ENCODE results near the gene ZNF516. TPM values are rescaled to one million over a fixed set of nuclear protein-coding genes. Genes with fewer than 3 reads are reported as not detected.

ZNF516 gene
- total RNA-seq, 1 donor = 16.3 TPM

DNA sequence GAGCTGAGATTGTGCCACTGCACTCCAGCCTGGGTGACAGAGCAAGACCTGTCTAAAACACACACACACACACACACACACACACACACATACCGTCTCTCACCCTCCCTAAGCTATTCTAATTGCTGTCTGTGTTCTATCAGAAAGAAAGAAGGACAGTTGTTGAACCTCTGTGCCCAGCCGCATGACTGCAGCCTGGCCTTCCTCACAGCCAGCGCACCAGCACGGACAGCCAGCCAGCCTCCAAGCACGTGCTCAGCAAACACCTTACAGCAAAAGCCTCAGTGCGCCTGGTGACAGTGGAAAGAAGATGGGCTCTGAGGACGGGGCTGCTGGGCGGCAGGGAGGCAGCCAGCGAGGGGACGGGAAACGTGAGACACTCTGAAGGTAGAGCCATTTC lies 58.0 kb downstream of the ZNF516 start:
- peaks cover 30% of the 10 kb centered on the region for H4K20me1 ChIP-seq (ENCODE audit: insufficient read depth, low read length)

GRCh38 chr18:76436342-76436741 lies 58.7 kb downstream of the ZNF516 start:
- no peak overlapping the region for H3K4me3 ChIP-seq (ENCODE audit: insufficient read depth, low read length)
- H3K27ac ChIP-seq (ENCODE audit: low read depth, low read length) = no peak overlapping the region
- peaks cover 35% of the 10 kb centered on the region for H4K20me1 ChIP-seq (ENCODE audit: insufficient read depth, low read length)
- no peaks in the 10 kb centered on the region for H3K27me3 ChIP-seq (ENCODE audit: insufficient read depth, low read length)
- TF ChIP-seq, protein P1, sequence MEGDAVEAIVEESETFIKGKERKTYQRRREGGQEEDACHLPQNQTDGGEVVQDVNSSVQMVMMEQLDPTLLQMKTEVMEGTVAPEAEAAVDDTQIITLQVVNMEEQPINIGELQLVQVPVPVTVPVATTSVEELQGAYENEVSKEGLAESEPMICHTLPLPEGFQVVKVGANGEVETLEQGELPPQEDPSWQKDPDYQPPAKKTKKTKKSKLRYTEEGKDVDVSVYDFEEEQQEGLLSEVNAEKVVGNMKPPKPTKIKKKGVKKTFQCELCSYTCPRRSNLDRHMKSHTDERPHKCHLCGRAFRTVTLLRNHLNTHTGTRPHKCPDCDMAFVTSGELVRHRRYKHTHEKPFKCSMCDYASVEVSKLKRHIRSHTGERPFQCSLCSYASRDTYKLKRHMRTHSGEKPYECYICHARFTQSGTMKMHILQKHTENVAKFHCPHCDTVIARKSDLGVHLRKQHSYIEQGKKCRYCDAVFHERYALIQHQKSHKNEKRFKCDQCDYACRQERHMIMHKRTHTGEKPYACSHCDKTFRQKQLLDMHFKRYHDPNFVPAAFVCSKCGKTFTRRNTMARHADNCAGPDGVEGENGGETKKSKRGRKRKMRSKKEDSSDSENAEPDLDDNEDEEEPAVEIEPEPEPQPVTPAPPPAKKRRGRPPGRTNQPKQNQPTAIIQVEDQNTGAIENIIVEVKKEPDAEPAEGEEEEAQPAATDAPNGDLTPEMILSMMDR (IDR thresholded peaks at IDR 0.05; ENCODE audit: extremely low read depth, low read depth, low read length) = no peak
- peaks cover 17% of the 10 kb centered on the region for H3K36me3 ChIP-seq (ENCODE audit: insufficient read depth, low read length)
- H3K9me3 ChIP-seq (ENCODE audit: low read depth, low read length) = no peaks in the 10 kb centered on the region
- no peak for DNase-seq (ENCODE audit: insufficient read length, low spot score, missing footprints)
- no peak overlapping the region for H2AFZ ChIP-seq (ENCODE audit: low read length)
- no peak overlapping the region for H3K4me2 ChIP-seq (ENCODE audit: insufficient read depth, low read length)
- H3K79me2 ChIP-seq (ENCODE audit: insufficient read depth, low read length) = peaks cover 62% of the 10 kb centered on the region
- H3K4me1 ChIP-seq (ENCODE audit: insufficient read depth, low read length) = no peaks in the 10 kb centered on the region

More for the DNA sequence above, 58.0 kb downstream of the ZNF516 start:
- H2AFZ ChIP-seq (ENCODE audit: low read length) = no peak overlapping the region
- H3K4me2 ChIP-seq (ENCODE audit: insufficient read depth, low read length) = no peak overlapping the region
- peaks cover 55% of the 10 kb centered on the region for H3K79me2 ChIP-seq (ENCODE audit: insufficient read depth, low read length)
- H3K27me3 ChIP-seq (ENCODE audit: insufficient read depth, low read length) = no peaks in the 10 kb centered on the region
- no peak for DNase-seq (ENCODE audit: insufficient read length, low spot score, missing footprints)
- H3K9me3 ChIP-seq (ENCODE audit: low read depth, low read length) = no peaks in the 10 kb centered on the region
- TF ChIP-seq, protein P1 (IDR thresholded peaks at IDR 0.05; ENCODE audit: extremely low read depth, low read depth, low read length) = no peak
- no peak overlapping the region for H3K4me3 ChIP-seq (ENCODE audit: insufficient read depth, low read length)
- no peak overlapping the region for H3K27ac ChIP-seq (ENCODE audit: low read depth, low read length)
- H3K36me3 ChIP-seq (ENCODE audit: insufficient read depth, low read length) = peaks cover 17% of the 10 kb centered on the region
- H3K4me1 ChIP-seq (ENCODE audit: insufficient read depth, low read length) = no peaks in the 10 kb centered on the region

DNA sequence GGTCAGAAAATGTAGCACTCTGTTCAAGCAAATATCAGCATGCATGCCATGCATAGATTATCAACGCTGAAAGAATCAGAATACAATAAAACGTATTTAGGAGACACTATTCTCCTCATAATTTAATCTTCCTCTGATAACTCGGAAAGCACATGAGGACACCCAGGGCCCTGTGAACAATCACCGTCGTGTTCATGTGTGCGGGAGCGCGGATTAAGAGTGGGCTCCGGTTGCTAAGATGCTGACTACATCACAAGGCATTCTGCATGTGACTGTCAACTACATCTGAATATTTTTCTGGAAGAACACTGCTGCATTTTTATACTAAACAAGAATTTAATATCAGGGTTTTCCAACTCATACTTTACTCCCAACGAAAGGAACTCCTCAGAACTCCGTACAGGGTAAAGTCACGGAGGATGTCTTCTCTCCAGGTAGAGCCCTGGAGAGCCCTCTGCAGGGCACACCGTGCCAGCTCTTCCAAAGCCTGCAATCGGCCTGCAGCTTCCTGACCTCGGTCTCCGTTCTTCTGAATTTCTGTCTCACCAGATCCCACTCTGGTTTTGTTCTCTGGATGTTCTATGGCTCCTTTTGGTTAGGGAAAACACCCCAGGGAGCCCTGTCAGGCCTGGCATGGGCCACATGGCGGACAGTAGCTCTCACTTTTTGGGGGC lies 59.6 kb downstream of the ZNF516 start:
- no peak overlapping the region for H3K4me2 ChIP-seq (ENCODE audit: insufficient read depth, low read length)
- no peaks in the 10 kb centered on the region for H3K9me3 ChIP-seq (ENCODE audit: low read depth, low read length)
- no peak overlapping the region for H3K4me3 ChIP-seq (ENCODE audit: insufficient read depth, low read length)
- no peak for DNase-seq (ENCODE audit: insufficient read length, low spot score, missing footprints)
- H3K27me3 ChIP-seq (ENCODE audit: insufficient read depth, low read length) = no peaks in the 10 kb centered on the region
- no peak overlapping the region for H2AFZ ChIP-seq (ENCODE audit: low read length)
- H3K79me2 ChIP-seq (ENCODE audit: insufficient read depth, low read length) = peaks cover 57% of the 10 kb centered on the region
- H4K20me1 ChIP-seq (ENCODE audit: insufficient read depth, low read length) = peaks cover 34% of the 10 kb centered on the region
- H3K27ac ChIP-seq (ENCODE audit: low read depth, low read length) = no peak overlapping the region
- H3K36me3 ChIP-seq (ENCODE audit: insufficient read depth, low read length) = peaks cover 11% of the 10 kb centered on the region
- peaks cover 6% of the 10 kb centered on the region for H3K4me1 ChIP-seq (ENCODE audit: insufficient read depth, low read length)
- TF ChIP-seq, protein P1 (IDR thresholded peaks at IDR 0.05; ENCODE audit: extremely low read depth, low read depth, low read length) = no peak

DNA sequence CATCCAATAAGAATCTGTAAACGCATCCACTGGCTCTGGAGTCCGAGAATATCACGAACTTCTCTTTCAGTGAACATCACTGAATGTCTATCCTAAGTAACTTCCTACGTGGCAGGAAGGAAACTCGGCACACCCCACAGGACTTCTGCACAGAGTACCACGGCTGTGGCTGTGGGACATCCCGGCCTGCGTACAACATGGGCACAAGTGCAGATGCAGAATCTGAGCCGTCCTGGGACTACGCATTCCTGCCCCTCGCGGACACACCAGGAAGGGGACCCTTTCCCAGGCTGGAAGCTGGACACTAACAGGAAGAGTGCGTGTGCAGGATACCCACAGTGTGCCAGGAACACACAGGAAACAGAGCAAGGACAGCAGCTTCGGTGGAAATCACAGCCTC lies 60.6 kb downstream of the ZNF516 start:
- Histone ChIP-seq H3K9me3 (ENCODE audit: low read depth, low read length) (no peaks in the 10 kb centered on the region), H2AFZ (ENCODE audit: low read length) (no peak overlapping the region), H3K27ac (ENCODE audit: low read depth, low read length) (no peak overlapping the region), H4K20me1 (ENCODE audit: insufficient read depth, low read length) (peaks cover 41% of the 10 kb centered on the region), H3K4me2 (ENCODE audit: insufficient read depth, low read length) (no peak overlapping the region), H3K4me3 (ENCODE audit: insufficient read depth, low read length) (no peak overlapping the region), H3K79me2 (ENCODE audit: insufficient read depth, low read length) (peaks cover 66% of the 10 kb centered on the region), H3K36me3 (ENCODE audit: insufficient read depth, low read length) (peaks cover 4% of the 10 kb centered on the region), H3K4me1 (ENCODE audit: insufficient read depth, low read length) (peaks cover 10% of the 10 kb centered on the region), H3K27me3 (ENCODE audit: insufficient read depth, low read length) (no peaks in the 10 kb centered on the region)
- DNase-seq (ENCODE audit: insufficient read length, low spot score, missing footprints) = no peak
- TF ChIP-seq, protein P1 (IDR thresholded peaks at IDR 0.05; ENCODE audit: extremely low read depth, low read depth, low read length) = no peak
